Measurements from ENCODE around the gene MLXIPL. TPM values are rescaled to one million over a fixed set of nuclear protein-coding genes. Genes with fewer than 3 reads are reported as not detected.

Gene MLXIPL
- total RNA-seq, 4 donors from 2014 or later, result 7.7 to 56.2 (median 17.5) TPM

GRCh38 chr7:73644688-73645286 is 20.5 kb upstream of the MLXIPL start:
- Histone ChIP-seq H3K4me1 (peaks cover 0 to 11% (median 3%) of the 10 kb centered on the region in 3 donors), H3K9me3 (peaks cover 0 to 15% (median 0%) of the 10 kb centered on the region in 3 donors), H3K27ac (no peak overlapping the region), H3K36me3 (no peaks in the 10 kb centered on the region), H3K27me3 (peaks cover 80% of the 10 kb centered on the region), H3K4me3 (no peak overlapping the region)
- ATAC-seq, result no peak
- 42 to 50% methylated on average over 2 to 3 of the region's 5 CpGs for WGBS, 2 donors (ENCODE audit: low coverage in 1 of 2)
- TF ChIP-seq EP300 (IDR thresholded peaks at IDR 0.05) (no peak), CTCF (IDR thresholded peaks at IDR 0.05) (no peak), POLR2A (IDR thresholded peaks at IDR 0.05) (no peak), POLR2AphosphoS5 (IDR thresholded peaks at IDR 0.05) (no peak)

GRCh38 chr7:73642834-73643233 is 18.5 kb upstream of the MLXIPL start:
- Histone ChIP-seq H3K27me3 (peaks cover 60% of the 10 kb centered on the region), H3K27ac (no peak overlapping the region), H3K4me1 (peaks cover 0 to 5% (median under 1%) of the 10 kb centered on the region in 3 donors), H3K9me3 (peaks cover 0 to 15% (median 0%) of the 10 kb centered on the region in 3 donors), H3K36me3 (no peaks in the 10 kb centered on the region), H3K4me3 (no peak overlapping the region)
- no peak for TF ChIP-seq POLR2AphosphoS5 (IDR thresholded peaks at IDR 0.05)
- TF ChIP-seq CTCF (IDR thresholded peaks at IDR 0.05), result no peak
- no peak for TF ChIP-seq POLR2A (IDR thresholded peaks at IDR 0.05)
- TF ChIP-seq EP300 (IDR thresholded peaks at IDR 0.05), result no peak
- WGBS, 2 donors (ENCODE audit: low coverage in 1 of 2), result 11 to 38% methylated on average over 1 of the region's 2 CpGs
- ATAC-seq, result no peak

- Histone ChIP-seq H3K27ac (no peak overlapping the region), H3K36me3 (no peaks in the 10 kb centered on the region), H3K4me1 (no peaks in the 10 kb centered on the region), H3K27me3 (peaks cover 31% of the 10 kb centered on the region), H3K4me3 (no peak overlapping the region), H3K9me3 (peaks cover 0 to 15% (median 0%) of the 10 kb centered on the region in 3 donors)
- ATAC-seq, result no peak
- no peak for TF ChIP-seq POLR2A (IDR thresholded peaks at IDR 0.05)
- 56% methylated on average over 3 of the region's 3 CpGs; no CpG with 5 or more reads in 1 of the 2 donors for WGBS, 2 donors (ENCODE audit: low coverage in 1 of 2)
Measured at GRCh38 chr7:73638911-73639310, 14.6 kb upstream of the MLXIPL start.

- no peaks in the 10 kb centered on the region for H3K9me3 ChIP-seq
- H3K27ac ChIP-seq, result no peak overlapping the region
- no peak for TF ChIP-seq POLR2A (IDR thresholded peaks at IDR 0.05)
- ATAC-seq, result no peak
- no peak overlapping the region for H3K4me3 ChIP-seq
- peaks cover 38% of the 10 kb centered on the region for H3K27me3 ChIP-seq
- no peaks in the 10 kb centered on the region for H3K36me3 ChIP-seq
- 95% methylated on average over 2 to 4 of the region's 8 CpGs for WGBS, 2 donors (ENCODE audit: low coverage in 1 of 2)
- no peaks in the 10 kb centered on the region for H3K4me1 ChIP-seq
Measured at GRCh38 chr7:73635428-73636200, 11.3 kb upstream of the MLXIPL start.

GRCh38 chr7:73633844-73634243 is 9.5 kb upstream of the MLXIPL start:
- Histone ChIP-seq H3K27ac (no peak overlapping the region), H3K4me1 (no peaks in the 10 kb centered on the region), H3K4me3 (no peak overlapping the region), H3K36me3 (no peaks in the 10 kb centered on the region), H3K27me3 (peaks cover 50% of the 10 kb centered on the region), H3K9me3 (no peaks in the 10 kb centered on the region)
- no peak for TF ChIP-seq POLR2A (IDR thresholded peaks at IDR 0.05)
- no peak for TF ChIP-seq EP300 (IDR thresholded peaks at IDR 0.05)
- no peak for TF ChIP-seq CTCF (IDR thresholded peaks at IDR 0.05)
- no peak for TF ChIP-seq POLR2AphosphoS5 (IDR thresholded peaks at IDR 0.05)
- no peak for ATAC-seq
- 79 to 100% methylated on average over 2 to 7 of the region's 8 CpGs for WGBS, 2 donors (ENCODE audit: low coverage in 1 of 2)

- no peaks in the 10 kb centered on the region for H3K9me3 ChIP-seq
- no peak overlapping the region for H3K27ac ChIP-seq
- TF ChIP-seq CTCF (IDR thresholded peaks at IDR 0.05) (no peak), POLR2A (IDR thresholded peaks at IDR 0.05) (no peak), POLR2AphosphoS5 (IDR thresholded peaks at IDR 0.05) (no peak), EP300 (IDR thresholded peaks at IDR 0.05) (no peak)
- ATAC-seq, result no peak
- 64 to 100% methylated on average over 2 to 6 of the region's 7 CpGs for WGBS, 2 donors (ENCODE audit: low coverage in 1 of 2)
- H3K36me3 ChIP-seq, result no peaks in the 10 kb centered on the region
- H3K27me3 ChIP-seq, result peaks cover 55% of the 10 kb centered on the region
- H3K4me1 ChIP-seq, result no peaks in the 10 kb centered on the region
- H3K4me3 ChIP-seq, result no peak overlapping the region
Measured at GRCh38 chr7:73633323-73633722, 9.0 kb upstream of the MLXIPL start.

Measured in gastroesophageal sphincter (tissue), 4 donors.